ENCODE data around the gene NPL.

Gene NPL

GRCh38 chr1:182841368-182841988, 51.9 kb downstream of the NPL start:
- TF ChIP-seq CTCF (conservative IDR thresholded peaks at IDR 0.05): no peak
- TF ChIP-seq ZFX (IDR thresholded peaks at IDR 0.05): no peak
- H3K27ac ChIP-seq: no peak overlapping the region; the same call in 1 of the 2 replicates

DNA sequence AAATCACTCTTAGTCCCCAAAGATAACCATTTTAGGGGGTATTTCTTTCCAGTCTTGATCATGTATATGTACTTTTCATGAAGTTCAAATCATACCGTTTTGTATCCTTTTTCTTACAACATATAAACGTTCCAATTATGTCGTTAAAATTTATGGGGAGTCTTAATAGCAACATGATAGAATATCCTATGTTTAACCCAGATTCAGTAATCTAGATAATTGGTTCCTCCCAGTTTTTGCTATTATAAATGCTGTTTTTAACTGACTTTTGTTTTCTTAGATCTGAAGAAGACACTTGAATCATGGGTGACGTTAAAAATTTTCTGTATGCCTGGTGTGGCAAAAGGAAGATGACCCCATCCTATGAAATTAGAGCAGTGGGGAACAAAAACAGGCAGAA, 52.7 kb downstream of the NPL start:
- no peak for TF ChIP-seq ZFX (IDR thresholded peaks at IDR 0.05)
- no peak for TF ChIP-seq CTCF (conservative IDR thresholded peaks at IDR 0.05)
- no peak overlapping the region for H3K27ac ChIP-seq

- no peak for TF ChIP-seq ZFX (IDR thresholded peaks at IDR 0.05)
Observed at GRCh38 chr1:182845379-182845778, 55.8 kb downstream of the NPL start.

DNA sequence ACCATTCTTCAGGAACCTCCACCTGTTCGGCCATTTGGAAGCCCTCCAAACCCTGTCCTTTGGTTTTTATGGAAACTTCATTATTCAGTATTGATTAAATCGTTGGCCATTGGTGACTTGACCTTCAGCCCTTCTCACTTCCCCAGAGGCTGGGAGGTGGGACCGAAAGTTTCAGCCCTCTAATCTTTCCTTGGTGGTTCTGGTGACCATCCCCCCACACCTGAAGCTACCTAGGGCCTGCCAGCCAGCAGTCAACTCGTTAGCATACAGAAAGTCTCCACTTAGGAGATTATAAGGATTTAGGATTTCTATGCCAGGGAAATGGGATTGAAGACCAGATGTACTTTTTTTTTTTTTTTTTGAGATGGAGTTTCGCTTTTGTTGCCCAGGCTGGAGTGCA, 56.3 kb downstream of the NPL start:
- TF ChIP-seq ZFX (IDR thresholded peaks at IDR 0.05) (no peak), CTCF (conservative IDR thresholded peaks at IDR 0.05) (no peak)
- H3K27ac ChIP-seq: no peak overlapping the region

More at GRCh38 chr1:182845379-182845778, 55.8 kb downstream of the NPL start:
- no peak overlapping the region for H3K27ac ChIP-seq

DNA sequence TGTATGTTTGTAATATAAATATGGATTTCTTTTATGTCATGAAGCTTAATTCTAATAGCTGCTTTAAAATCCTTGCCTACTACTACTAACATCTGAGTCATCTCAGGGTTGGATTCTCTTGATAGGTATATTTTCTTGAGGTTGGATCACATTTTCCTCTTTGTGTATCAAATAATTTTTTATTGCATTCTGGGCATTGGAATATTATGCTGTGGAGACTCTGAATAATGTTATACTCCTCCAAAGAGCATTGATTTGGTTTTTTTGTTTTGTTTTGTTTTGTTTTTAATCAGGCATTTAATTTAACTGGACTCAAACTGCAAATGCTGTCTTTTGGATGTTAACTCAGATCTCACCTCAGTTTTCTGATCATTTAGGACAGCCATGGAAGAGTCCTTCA, 57.5 kb downstream of the NPL start:
- H3K27ac ChIP-seq: no peak overlapping the region
- TF ChIP-seq ZFX (IDR thresholded peaks at IDR 0.05): no peak
- no peak for TF ChIP-seq CTCF (conservative IDR thresholded peaks at IDR 0.05)

GRCh38 chr1:182848736-182849135, 59.2 kb downstream of the NPL start:
- no peak overlapping the region for H3K27ac ChIP-seq
- TF ChIP-seq ZFX (IDR thresholded peaks at IDR 0.05): no peak
- no peak for TF ChIP-seq CTCF (conservative IDR thresholded peaks at IDR 0.05)

DNA sequence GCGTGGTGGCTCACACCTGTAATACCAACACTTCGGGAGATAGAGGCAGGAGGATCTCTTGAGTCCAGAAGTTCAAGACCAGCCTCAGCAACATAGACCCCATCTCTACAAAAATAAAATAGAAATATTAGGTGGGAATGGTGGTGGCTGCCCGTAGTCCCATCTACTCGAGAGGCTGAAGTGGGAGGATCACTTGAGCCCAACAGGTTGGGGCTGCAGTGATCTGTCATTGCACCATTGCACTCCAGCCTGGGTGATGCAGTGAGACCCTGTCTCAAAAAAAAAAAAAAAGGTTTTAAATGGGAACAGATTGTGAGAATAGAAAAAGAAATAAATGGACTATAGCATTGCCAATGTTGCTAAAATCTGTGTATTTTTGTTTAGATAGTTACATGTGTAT, 60.7 kb downstream of the NPL start:
- H3K27ac ChIP-seq: no peak overlapping the region
- TF ChIP-seq ZFX (IDR thresholded peaks at IDR 0.05) (no peak), CTCF (conservative IDR thresholded peaks at IDR 0.05) (no peak)

DNA sequence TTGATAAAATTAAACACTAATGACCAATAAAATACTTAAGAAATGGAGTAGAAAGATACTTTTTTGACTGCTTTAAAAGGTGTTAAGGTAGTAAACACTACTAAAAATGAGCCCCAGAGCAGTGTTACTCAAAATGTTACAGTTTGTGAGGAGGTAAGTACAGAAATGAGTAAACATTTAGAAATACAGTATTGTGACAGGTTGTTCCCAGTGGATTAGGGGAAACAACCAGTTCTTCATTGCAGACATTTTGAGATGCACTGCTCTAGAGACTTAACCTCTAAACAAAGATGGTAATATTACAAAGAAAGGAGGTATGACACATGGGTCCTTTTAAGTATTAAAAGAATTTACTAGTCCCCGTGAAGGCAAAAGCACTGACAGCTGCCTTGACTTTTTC, 62.3 kb downstream of the NPL start:
- TF ChIP-seq ZFX (IDR thresholded peaks at IDR 0.05) (no peak), CTCF (conservative IDR thresholded peaks at IDR 0.05) (no peak)
- H3K27ac ChIP-seq: no peak overlapping the region
